ENCODE data around the gene CCDC71L.

CCDC71L gene

DNA sequence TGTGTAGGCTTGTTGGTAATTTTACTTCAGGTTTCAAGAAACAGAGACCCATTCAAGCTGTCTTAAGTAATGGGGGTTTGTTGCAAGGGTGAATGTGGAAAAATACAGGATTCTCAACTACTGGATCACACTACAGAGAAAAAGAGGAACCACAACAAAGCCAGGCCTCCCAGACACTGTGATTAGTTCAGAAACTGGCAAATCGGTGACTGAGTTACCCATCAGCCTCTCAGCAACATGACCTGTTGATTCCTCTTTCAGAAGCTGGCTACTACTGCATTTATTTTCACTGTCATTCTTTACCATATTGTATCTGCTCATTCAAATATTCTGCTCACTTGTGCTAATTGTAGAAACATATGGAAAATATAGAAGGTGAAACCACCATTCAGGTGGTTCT, 16.0 kb downstream of the CCDC71L start:
- DNase-seq (ENCODE audit: low spot score) = no peak
- H3K27ac ChIP-seq = no peak overlapping the region
- CTCF ChIA-PET = no interaction called here
- TF ChIP-seq CTCF (conservative IDR thresholded peaks at IDR 0.05; ENCODE audit: low read depth) = no peak
- POLR2A ChIA-PET (ENCODE audit: low non-redundant PET) = no interaction called here

DNA sequence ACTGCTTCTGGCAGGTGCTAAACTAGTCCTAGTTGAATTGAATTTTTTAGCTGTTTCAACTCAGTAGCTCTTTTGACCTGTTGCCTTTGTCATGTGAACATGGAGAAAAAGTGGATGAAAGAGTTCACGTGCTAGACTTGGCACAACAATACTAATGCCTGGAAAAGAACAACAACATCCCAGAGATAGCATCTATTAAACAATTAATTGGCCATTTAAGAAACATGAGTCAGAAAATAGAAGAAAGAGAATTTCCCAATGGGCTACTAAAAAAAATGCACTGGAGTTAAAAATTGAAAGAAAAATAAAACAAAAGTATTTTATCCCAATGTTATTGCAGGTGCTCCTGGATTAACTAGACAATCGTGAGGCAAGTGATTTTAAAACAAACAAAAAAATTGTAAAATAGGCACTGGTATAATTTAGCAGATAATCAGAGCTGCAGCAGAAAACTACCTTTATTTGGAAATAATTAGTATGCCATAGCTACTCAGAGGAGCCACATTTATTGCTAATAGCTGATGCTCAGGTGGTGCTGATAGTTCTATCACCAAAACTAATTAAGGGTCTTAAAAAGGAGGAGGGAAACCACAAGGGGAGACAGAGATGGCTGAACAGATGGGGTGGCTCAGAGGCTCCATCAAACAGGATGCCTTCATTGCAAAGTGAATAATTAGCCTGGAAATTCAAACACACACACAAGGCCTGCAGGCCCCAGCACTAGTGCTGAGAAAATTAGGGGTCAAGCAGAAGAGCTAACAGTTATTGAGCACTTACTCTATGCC, 17.6 kb downstream of the CCDC71L start:
- CTCF ChIA-PET = interaction anchor here (0.7 kb wide), 1 partner anchor 182 kb away, joined by 3 read pairs; no protein-coding TSS in a partner anchor
- no peak for DNase-seq (ENCODE audit: low spot score)
- no peak overlapping the region for H3K27ac ChIP-seq
- TF ChIP-seq CTCF (conservative IDR thresholded peaks at IDR 0.05; ENCODE audit: low read depth) = no peak
- POLR2A ChIA-PET (ENCODE audit: low non-redundant PET) = interaction anchor here (0.6 kb wide), 1 partner anchor 407 kb away, joined by 5 read pairs; no protein-coding TSS in a partner anchor

GRCh38 chr7:106641416-106641815, 19.5 kb downstream of the CCDC71L start:
- CTCF ChIA-PET = no interaction called here
- POLR2A ChIA-PET (ENCODE audit: low non-redundant PET) = no interaction called here
- no peak for DNase-seq (ENCODE audit: low spot score)
- no peak overlapping the region for H3K27ac ChIP-seq
- no peak for TF ChIP-seq CTCF (conservative IDR thresholded peaks at IDR 0.05; ENCODE audit: low read depth)

DNA sequence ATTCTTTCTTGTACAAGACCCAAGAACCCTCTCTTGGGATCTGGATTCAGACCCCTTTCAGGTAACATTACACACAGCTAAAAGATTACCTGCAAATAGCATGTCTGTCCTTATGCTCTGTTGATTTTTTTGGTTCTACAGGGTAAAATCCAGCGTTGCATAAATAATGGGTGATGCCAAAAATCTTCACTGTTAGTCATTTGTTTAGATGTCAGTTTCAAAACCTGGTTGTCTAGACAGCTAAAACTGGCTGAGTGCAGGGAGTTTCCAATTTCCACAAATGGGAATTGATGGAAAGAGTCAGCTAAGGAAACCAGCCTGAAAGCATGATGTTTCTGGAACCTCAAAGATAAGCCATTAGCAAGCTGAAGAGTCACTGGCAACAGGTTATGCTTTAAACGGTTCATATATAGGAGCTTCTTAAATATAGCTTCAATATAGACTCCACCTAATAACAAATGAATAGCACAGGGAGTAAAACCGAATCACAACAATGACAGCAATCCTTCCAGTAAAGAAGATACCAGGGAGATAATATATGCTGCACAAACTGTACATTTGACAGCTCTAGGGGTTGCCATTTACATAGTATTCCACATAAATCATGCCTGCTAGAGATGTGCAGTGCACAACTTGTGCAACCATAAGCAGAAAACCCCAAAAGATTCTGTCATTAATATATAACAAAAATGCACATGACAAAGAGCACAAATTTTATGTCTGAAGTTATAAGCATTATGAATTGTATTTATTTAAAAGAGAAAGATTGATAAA, 20.4 kb downstream of the CCDC71L start:
- no peak for DNase-seq (ENCODE audit: low spot score)
- CTCF ChIA-PET = no interaction called here
- no peak overlapping the region for H3K27ac ChIP-seq
- TF ChIP-seq CTCF (conservative IDR thresholded peaks at IDR 0.05; ENCODE audit: low read depth) = no peak
- POLR2A ChIA-PET (ENCODE audit: low non-redundant PET) = no interaction called here

GRCh38 chr7:106639476-106640334, 21.3 kb downstream of the CCDC71L start:
- POLR2A ChIA-PET (ENCODE audit: low non-redundant PET) = no interaction called here
- no peak overlapping the region for H3K27ac ChIP-seq
- DNase-seq (ENCODE audit: low spot score) = no peak
- CTCF ChIA-PET = interaction anchor here (1.2 kb wide), 1 partner anchor 10 kb away, joined by 3 read pairs; no protein-coding TSS in a partner anchor
- no peak for TF ChIP-seq CTCF (conservative IDR thresholded peaks at IDR 0.05; ENCODE audit: low read depth)

DNA sequence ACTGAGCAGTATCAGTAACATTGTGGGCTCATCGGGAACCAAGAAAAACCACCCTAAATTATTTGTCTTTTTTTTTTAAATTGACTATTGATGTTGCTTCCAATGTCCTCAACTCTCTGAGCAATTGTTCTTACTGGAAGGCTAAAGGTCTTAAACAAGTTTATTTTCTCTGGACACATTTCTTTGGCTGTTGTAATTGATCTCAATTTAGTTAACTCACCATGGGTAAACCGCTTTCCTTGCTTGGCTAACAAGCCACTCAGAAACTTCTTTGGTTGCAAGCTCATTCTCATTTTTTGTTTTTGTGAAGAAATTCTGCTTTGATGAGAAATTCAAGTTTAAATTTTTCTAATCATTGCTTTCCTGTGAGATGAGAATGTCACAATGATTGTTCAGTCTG, 25.5 kb downstream of the CCDC71L start:
- POLR2A ChIA-PET (ENCODE audit: low non-redundant PET) = no interaction called here
- CTCF ChIA-PET = interaction anchor here (0.7 kb wide), 1 partner anchor 17 kb away, joined by 8 read pairs; no protein-coding TSS in a partner anchor
- no peak for DNase-seq (ENCODE audit: low spot score)
- no peak overlapping the region for H3K27ac ChIP-seq
- no peak for TF ChIP-seq CTCF (conservative IDR thresholded peaks at IDR 0.05; ENCODE audit: low read depth)

All from RWPE1 (cell line).